Right lobe of liver (tissue), 4 donors: ENCODE results near the gene ADIPOR2.

Experiments
- POLR2A ChIP-seq: fragments of 450-650 bp; IDR thresholded peaks from one replicate; pipeline ENCODE4 v1.6.1; 2017; ENCODE audit warnings: antibody characterized with exemption, mild to moderate bottlenecking
- TF ChIP-seq, protein P1 (sequence below), 4 donors: fragments of 200-600 bp in 3 of 4; fragments of 450-650 bp in 1 of 4; IDR thresholded peaks; one replicate each; pipeline versions ENCODE4 v1.5.1 to v1.8.0; 2016 to 2022; ENCODE audit warnings: antibody characterized with exemption in 4 of 4, mild to moderate bottlenecking in 2 of 4
- donor health status: DM: no; HTN: no; CAD: no.
- donor health status: DM: no; HTN: no; CAD: no.
- donor health status: DM: no; HTN: yes; CAD: no.

DNA sequence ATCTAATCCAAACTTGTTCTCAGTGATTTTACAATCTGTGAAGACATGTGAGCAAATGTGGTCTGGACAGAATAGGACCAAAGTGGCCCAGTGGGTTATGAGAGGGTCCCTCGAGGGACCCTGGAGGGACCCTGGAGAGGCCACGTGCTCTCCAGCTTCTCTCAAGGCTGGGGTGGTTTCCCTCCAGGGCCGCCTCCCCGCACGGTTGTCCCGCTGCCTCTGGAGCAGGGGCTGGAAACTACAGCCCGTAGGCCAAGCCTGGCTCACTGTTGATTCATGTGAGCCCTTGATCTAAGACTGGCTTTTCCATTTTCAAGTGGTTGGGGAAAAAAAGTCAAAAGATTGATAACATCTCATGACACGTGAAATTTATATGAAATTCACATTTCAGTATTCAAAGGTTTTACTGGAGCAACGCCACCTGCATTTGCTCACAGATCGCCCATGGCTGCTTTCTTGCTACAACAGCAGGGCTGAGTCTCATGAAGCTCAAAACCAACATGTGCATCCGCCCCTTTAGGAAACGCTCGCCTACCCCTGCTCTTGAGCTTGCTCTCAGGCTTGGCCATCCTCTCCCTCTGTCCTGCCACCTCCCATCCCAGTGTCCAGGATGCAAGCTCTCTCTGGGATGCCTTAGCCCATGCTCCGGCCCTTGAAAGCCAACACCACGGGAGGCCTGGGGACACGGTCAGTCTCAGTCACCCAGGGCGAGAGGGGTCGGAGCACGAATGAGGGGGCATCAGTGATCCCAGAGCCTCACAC, 117.3 kb downstream of the ADIPOR2 start:
- no peak for TF ChIP-seq POLR2A
- TF ChIP-seq, protein P1, sequence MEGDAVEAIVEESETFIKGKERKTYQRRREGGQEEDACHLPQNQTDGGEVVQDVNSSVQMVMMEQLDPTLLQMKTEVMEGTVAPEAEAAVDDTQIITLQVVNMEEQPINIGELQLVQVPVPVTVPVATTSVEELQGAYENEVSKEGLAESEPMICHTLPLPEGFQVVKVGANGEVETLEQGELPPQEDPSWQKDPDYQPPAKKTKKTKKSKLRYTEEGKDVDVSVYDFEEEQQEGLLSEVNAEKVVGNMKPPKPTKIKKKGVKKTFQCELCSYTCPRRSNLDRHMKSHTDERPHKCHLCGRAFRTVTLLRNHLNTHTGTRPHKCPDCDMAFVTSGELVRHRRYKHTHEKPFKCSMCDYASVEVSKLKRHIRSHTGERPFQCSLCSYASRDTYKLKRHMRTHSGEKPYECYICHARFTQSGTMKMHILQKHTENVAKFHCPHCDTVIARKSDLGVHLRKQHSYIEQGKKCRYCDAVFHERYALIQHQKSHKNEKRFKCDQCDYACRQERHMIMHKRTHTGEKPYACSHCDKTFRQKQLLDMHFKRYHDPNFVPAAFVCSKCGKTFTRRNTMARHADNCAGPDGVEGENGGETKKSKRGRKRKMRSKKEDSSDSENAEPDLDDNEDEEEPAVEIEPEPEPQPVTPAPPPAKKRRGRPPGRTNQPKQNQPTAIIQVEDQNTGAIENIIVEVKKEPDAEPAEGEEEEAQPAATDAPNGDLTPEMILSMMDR (IDR thresholded peaks at IDR 0.05) = no peak
